Testis (tissue), 3 donors: ENCODE data around the gene IQSEC1. TPM values are rescaled to one million over a fixed set of nuclear protein-coding genes. Genes with fewer than 3 reads are reported as not detected.

Experiments used
- DNase-seq: peaks from one replicate; pipeline ENCODE4 v3.0.0-alpha.2; 2019
- H3K27ac ChIP-seq, 2 donors: fragments of 200-600 bp; sonication (generic); one replicate each; pipeline ENCODE4 v1.5.1; 2019
- H3K27me3 ChIP-seq: fragments of 200-600 bp; sonication (generic); one replicate; pipeline ENCODE4 v1.5.1; 2019
- H3K36me3 ChIP-seq: fragments of 200-600 bp; sonication (generic); one replicate; pipeline ENCODE4 v1.5.1; 2017; ENCODE audit warnings: low read depth; ENCODE audit errors: missing control alignments
- H3K4me1 ChIP-seq: fragments of 200-600 bp; sonication (generic); one replicate; pipeline ENCODE4 v1.5.1; 2019
- H3K4me3 ChIP-seq, 2 donors: fragments of 200-600 bp; sonication (generic); one replicate each; pipeline ENCODE4 v1.5.1; 2017 to 2019
- H3K9me3 ChIP-seq: fragments of 200-600 bp; sonication (generic); one replicate; pipeline ENCODE4 v1.5.1; 2017
- CTCF ChIP-seq, 3 experiments: fragments of 450-650 bp in 2 of 3; fragments of 200-600 bp in 1 of 3; sonication (generic) in 1 of 3; IDR thresholded peaks; one replicate each; pipeline ENCODE4 v1.5.1; 2016 to 2019; ENCODE audit warnings: antibody characterized with exemption in 3 of 3, mild to moderate bottlenecking in 2 of 3, moderate library complexity in 1 of 3
- POLR2A ChIP-seq: fragments of 450-650 bp; IDR thresholded peaks from one replicate; pipeline ENCODE4 v1.6.1; 2017; ENCODE audit warnings: antibody characterized with exemption, mild to moderate bottlenecking, moderate library complexity
- WGBS, 2 donors: methylation state at CpG; one replicate each; pipeline ENCODE4 v1.1.5; 2018; 5-methylcytosine and 5-hydroxymethylcytosine counted together
- intact Hi-C: fragments of 100-400 bp; cut with DNase I; formaldehyde crosslinking; loops from one replicate; pipeline ENCODE4 v1.15.1; 2023; ENCODE audit warnings: low total_unique reads
- polyA plus RNA-seq: library from polyadenylated mRNA; stranded (reverse); fragments of 350-450 nt; fragmentation: Illumina TruSeq; extraction: RNeasy Lipid Tissue Mini Kit (QIAGEN cat#74804); gene quantifications from one replicate; pipeline ENCODE4 v1.2.3, GENCODE V29; 2014; ENCODE audit warnings: low read depth, low replicate concordance; ENCODE audit not compliant: insufficient read depth
- total RNA-seq, 2 donors: library from RNA; depleted of rRNA; stranded (reverse); fragments of >200 nt; gene quantifications; one replicate each; pipeline ENCODE4 v1.2.3, GENCODE V29; 2016

Gene IQSEC1
- total and polyA plus RNA-seq, 3 donors from 2014 or later = 32.9 to 89.4 (median 74.3) TPM

- H3K36me3 ChIP-seq = no peaks in the 10 kb centered on the region
- peaks cover 10% of the 10 kb centered on the region for H3K4me1 ChIP-seq
- WGBS, 2 donors = 60 to 62% methylated on average over 14 of the region's 14 CpGs
- H3K27me3 ChIP-seq = no peaks in the 10 kb centered on the region
- peak; percentile 30 for DNase-seq
- TF ChIP-seq CTCF (IDR thresholded peaks at IDR 0.05) (no peak), POLR2A (no peak)
- no peaks in the 10 kb centered on the region for H3K9me3 ChIP-seq
- H3K4me3 ChIP-seq = no peak overlapping the region
- H3K27ac ChIP-seq = no peak overlapping the region
- intact Hi-C loops = no loop called here
These were observed 41.8 kb upstream of the IQSEC1 start for GRCh38 chr3:13114811-13115575.

- no peak overlapping the region for H3K27ac ChIP-seq
- intact Hi-C loops = no loop called here
- TF ChIP-seq CTCF (IDR thresholded peaks at IDR 0.05) = no peak
- TF ChIP-seq POLR2A = no peak
- H3K27me3 ChIP-seq = no peaks in the 10 kb centered on the region
- H3K36me3 ChIP-seq = no peaks in the 10 kb centered on the region
- DNase-seq = no peak
- peaks cover 10% of the 10 kb centered on the region for H3K4me1 ChIP-seq
- WGBS, 2 donors = 86 to 87% methylated on average over 17 to 27 of the region's 27 CpGs
- no peaks in the 10 kb centered on the region for H3K9me3 ChIP-seq
- H3K4me3 ChIP-seq = no peak overlapping the region
These were observed 40.4 kb upstream of the IQSEC1 start for GRCh38 chr3:13113346-13114330.

GRCh38 chr3:13112521-13113345 lies 39.5 kb upstream of the IQSEC1 start:
- H3K4me3 ChIP-seq = no peak overlapping the region
- DNase-seq = no peak
- H3K9me3 ChIP-seq = no peaks in the 10 kb centered on the region
- intact Hi-C loops = no loop called here
- TF ChIP-seq CTCF (IDR thresholded peaks at IDR 0.05) (no peak), POLR2A (no peak)
- WGBS, 2 donors = 68 to 82% methylated on average over 7 to 16 of the region's 16 CpGs
- H3K4me1 ChIP-seq = peaks cover 10% of the 10 kb centered on the region
- H3K36me3 ChIP-seq = no peaks in the 10 kb centered on the region
- no peak overlapping the region for H3K27ac ChIP-seq
- no peaks in the 10 kb centered on the region for H3K27me3 ChIP-seq

- 56 to 78% methylated on average over 3 to 13 of the region's 13 CpGs for WGBS, 2 donors
- DNase-seq = peak; percentile 66
- Histone ChIP-seq H3K36me3 (no peaks in the 10 kb centered on the region), H3K4me3 (no peak overlapping the region), H3K9me3 (no peaks in the 10 kb centered on the region), H3K4me1 (peaks cover 10% of the 10 kb centered on the region), H3K27ac (no peak overlapping the region), H3K27me3 (no peaks in the 10 kb centered on the region)
- intact Hi-C loops = no loop called here
- no peak for TF ChIP-seq POLR2A
These were observed 38.8 kb upstream of the IQSEC1 start for GRCh38 chr3:13111873-13112520.
